Stimulated activated CD4-positive, alpha-beta T cell treated with anti-CD3 and anti-CD28 coated beads, Interleukin-1b, Interleukin-23, amount 100 ng/mL, for 48 hours (primary cell): ENCODE results near the gene SOCS3.

Source experiments
- DNase-seq: peaks from one replicate; pipeline ENCODE4 v3.0.0-alpha.2; 2020

SOCS3 gene

DNA sequence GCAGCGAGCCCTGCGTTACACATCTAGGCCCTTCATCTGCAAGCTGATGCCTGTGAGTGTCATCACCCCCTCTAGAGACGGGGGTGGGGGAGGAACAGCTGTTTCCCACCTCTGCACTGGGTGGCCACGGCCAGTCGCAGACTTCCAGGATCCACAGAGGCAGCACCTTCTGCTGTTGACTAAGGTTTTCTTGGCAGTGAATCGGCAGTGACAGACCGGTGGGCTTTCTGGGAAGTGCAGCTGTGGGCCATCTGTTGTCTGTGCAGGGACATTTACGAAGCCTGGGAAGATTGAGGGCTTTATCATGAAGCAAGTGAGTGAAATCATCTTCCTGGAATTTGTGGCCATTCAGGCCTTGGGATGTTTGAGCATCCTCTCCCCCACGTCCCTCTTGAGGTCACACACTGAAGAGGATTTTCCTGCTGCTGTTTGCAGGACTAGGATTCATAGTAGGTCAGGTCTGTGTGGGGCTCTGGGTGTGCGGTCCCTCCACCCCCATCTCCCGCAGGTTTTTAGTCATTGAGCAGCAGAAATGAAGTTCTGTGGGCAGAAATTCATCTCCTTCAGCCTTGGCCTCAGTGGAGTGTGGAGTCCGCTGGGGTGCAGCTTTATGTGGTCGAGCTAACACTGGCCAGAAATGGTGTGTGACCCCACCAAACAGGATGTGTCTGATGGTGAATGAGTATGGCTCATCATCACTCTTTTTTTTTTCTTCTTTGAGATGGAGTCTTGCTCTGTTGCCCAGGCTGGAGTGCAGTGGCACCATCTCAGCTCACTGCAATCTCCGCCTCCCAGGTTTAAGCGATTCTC lies 30.6 kb upstream of the SOCS3 start:
- DNase-seq, result no peak

DNA sequence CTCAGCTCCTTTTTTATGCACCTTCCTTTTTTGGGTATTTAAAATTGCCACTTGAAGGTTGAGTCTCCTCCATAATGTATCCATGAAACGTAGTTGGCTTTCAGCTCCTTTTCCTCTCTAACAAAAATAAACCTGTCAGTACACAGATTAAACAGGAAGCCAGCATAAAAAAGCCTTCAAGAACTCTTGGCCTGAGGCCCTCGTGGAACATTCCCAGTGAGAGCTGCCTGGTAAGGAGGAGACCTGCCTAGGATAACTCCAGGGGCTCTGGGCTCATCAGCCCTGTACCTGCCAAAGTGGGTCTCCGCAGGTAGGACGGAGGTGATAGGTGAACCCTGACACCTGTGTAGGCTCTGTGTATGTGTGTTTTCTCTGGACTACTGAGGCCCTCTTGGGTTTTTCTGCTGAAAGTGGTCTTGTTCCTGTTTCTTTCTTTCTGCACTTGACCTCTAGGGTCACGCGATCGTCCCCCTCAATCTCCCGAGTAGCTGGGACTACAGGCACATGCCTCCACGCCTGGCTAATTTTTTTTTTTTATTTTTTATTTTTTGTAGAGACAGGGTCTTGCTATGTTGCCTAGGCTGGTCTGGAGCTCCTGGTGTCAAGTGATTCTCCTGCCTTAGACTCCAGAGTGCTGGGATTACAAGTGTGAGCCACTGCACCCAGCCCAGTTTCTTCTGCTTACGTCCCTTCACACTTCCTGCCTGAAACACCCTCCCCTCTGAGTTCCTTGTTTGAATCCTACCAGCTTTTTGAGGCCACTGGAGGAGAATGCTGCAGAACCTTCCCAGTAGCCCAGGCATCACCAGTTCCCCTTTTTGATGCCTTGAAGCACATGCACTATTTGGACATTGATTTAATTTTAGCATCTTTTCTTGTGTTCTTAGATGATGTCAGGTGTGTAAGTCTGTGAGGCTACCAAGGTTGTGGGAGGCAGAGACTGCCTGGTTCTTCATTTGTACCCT lies 28.4 kb upstream of the SOCS3 start:
- DNase-seq, result no peak

DNA sequence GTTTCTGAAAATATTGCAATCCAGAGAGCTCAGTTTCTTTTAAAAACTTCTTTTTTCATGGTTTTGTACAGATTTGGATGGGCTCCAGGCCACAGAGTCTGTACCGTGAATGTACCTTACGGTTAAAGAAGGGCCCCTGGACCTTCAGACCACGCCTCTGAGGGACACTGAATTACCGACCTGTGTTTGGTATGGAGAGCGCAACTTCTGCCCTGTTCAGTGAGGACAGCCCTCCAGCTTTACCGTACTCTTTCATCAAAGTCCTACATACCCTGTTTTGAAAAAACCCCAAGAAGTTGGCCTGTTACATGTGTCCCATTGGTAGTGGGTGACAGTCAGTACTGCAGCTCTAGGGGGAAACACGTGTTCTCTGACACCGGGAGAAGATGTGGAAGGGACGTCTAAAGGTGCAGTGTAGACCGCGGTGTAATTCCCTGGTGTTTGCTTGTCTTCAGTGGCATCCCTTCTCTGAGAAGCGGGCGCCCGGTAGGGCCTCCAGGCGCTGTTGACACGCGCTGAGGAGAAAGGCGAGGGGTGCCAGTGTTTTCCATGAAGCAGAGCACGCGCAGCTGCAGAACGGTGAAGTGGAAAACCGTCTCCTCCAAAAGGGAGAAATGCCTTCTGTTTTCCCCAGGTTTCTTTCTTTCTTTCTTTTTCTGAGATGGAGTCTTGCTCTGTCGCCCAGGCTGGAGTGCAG lies 24.8 kb upstream of the SOCS3 start:
- DNase-seq, result no peak

DNA sequence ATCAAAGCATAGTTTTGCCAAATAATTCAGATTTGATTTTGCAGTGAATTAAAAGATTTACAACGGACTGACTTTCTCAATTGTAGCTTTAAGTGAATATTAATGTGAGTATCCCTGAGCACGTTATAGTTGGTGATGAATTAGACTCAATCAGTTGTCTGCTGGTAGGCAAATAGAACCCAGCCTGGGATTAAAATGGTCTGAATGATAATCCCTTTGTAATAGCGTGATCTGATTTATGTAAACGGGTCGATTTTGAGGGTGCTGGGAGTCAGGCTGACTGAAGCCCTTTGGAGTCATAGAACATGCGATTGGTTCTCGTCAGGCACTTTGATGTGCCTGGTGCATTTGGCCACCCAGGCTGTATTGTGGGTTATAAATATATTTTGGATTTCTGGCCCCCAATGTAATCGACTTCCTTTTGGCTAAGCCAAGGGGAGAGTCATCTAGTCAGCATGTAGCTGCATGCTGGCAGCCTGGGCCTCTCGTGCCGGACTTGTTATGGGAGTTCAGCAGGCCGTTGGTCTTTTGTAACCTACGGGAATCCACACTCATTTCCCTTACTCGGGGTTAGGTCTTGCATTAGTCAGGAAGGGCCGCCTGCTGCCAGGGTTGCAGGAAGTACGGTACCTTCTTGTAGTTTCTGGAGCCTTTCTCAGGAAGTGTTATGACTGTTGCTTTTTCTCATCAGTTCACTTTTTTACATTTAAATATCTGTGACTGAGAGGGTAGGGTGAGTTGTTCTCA lies 24.0 kb upstream of the SOCS3 start:
- peak; percentile 88 for DNase-seq

DNA sequence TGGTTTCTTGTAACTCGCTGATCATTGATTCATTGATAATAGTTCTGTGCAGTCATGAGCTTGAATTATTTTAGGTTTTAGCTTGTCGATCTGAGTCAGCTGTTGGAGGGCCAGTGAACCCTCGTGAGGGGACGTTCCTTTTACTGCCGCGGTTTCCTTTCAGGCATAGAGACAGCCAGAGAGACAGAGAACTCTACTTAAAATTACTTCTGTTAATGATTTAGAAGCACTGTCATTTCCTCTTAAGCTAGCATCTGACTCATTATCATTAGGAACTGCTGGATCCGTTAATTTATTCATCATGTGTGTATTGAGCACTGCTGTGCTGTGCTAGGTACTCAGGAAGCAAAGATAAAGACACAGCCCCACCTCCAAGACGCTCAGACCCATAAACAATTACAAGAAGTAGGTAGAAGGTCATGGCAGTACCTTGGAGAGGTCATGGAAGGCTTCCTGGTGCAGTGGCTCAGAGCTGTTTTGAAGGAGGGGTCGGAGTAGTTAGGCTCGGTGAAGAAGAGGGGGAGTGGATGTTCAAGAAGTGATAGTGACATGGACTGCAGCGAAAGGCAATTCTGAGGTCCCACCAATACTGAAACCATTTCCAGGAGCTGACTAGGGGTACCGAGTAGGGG lies 21.8 kb upstream of the SOCS3 start:
- peak; percentile 73 for DNase-seq

DNA sequence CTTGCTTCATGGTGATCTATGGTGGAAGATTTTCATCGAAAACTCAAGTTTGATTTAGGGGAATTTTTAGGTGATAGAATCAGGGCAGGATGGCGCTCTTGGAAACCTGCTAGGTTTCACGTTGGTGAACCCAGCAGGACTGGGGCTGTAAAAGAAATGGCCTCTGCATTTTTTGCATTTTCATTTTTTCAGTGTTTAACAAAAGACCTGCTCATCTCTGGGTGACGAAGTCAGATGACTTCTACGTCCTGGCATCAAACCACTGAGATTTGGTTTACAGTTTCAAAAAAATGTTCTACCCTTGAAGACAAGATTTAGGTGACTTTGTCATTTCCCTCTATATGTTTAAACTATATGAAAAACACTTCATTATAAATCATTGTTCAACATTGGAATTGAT lies 20.5 kb upstream of the SOCS3 start:
- no peak for DNase-seq

DNA sequence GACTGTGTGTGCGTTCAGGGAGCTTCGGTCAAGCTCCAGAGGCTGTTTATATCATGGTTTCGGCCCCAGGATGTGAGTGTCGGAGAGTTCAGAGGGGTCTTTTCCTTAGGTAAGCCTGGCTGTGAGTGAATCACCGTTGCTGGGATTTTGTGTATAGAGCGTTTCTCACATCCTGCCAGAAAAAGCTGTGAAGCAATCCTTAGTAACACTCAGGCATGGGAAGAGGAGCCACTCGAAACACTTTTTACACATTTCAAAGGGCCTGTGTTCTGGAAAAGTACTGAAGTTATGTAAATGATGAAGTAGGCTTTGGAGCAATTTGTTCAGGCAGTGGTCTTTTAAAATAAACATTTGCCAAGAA lies 19.2 kb upstream of the SOCS3 start:
- no peak for DNase-seq

DNA sequence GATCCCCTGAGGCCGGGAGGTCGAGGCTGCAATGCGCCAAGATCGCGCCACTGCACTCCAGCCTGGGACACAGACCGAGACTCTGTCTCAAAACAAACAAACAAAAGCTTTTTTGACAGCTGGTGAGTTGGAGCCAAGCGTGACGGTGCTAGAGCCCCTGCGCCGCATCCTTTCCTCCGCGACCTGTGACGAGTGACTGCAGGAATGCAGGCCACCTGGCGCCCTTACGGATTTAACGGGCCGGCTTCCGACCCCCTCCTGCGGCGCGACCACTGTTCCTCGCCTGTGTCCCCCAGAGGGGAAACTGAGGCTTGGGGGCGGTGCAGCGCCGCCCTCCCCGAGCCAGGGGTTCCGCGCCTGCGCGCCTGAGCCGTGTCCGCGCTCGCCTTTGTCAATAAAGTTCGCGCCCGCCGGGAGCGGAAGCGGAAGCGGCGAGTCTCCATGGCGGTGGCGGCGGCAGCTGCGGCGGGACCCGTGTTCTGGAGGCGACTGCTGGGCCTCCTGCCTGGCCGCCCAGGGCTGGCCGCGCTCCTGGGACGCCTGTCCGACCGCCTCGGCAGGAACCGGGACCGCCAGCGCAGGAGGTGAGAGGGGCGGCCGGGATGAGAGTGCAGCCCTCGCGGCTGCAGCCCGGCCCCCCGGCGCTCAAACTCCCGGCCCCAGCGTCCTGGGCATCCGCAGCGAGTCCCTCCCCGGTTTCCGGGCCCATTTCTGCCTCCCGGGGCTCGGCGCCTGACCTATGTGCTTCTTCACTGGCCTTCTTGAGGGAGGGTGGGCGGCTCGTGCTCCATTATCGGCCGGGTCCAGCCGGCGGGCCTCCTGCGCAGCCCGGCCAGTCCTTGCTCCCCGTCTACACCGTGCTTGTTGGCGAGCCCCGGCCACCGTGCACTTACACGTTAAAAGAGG lies 18.6 kb upstream of the SOCS3 start, which contains the start of gene PGS1:
Gene PGS1, plus strand, starts transcription at position 425 of the 906 bp plus-strand sequence. Its CDS starts 17 bp downstream, at position 442.
- peak; percentile 78 for DNase-seq

DNA sequence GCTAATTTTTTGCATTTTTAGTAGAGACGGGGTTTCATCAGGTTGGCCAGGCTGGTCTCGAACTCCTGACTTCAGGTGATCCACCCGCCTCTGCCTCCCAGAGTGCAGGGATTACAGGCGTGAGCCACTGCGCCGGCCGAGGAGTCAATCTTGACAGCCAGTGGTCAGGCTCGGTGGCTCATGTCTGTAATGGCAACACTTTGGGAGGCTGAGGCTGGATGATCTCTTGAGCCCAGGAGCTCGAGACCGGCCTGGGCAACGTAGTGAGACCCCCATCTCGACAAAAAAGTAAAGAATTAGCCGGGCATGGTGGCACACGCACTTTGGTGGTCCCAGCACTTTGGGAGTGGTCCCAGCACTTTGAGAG lies 18.0 kb upstream of the SOCS3 start:
- DNase-seq, result no peak

DNA sequence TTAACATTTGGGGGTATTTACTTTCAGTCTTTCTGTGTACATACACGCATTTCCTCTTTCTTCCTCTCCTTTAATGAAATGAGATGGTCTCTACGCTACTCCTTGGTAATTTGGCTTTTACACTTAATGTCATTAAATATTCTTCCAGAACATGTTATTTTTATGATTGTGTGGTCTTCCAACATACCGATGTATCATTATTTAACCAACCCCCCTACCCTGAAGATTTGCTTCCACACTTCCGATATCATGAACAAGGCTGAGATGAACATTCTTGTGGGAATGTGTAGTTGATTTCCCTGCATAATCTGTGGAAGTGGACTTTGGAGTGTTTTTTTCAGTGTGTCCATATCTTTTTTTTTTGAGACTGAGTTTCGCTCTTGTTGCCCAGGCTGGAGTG lies 16.3 kb upstream of the SOCS3 start:
- no peak for DNase-seq

DNA sequence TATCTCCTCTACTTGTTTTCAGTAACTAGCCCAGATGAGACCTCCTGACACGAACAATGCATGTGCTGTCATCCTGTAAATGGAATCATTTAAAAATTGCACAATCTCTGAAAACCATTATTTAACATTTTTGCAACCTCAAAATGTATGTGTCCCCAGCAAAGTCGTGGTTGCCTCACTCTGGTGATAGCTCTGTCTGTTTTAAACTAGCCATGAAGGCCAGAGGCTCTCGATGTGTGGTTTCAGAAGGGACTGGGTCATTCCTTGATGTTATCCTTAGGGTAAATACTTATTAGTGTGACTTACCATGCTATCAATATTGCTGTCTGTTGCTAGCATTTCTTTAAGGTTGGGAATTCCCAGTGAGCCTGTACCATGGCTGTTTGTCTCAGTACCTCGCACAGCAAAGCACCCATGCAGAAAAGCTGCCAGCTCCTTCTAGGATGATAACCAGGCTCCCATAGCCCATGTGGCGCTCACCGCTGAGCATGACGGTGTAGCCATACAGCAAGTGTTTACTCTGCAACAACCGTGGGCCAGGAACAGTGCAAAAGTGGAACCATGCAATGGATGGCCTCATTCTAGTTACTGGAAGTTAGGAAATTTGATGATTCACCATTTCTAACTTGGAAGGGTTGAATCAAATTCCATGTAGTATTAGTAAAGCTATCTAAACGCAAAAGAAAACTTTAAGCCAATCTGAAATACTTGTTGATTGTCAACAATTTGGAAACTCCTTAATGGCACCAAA lies 15.7 kb upstream of the SOCS3 start:
- DNase-seq, result no peak

DNA sequence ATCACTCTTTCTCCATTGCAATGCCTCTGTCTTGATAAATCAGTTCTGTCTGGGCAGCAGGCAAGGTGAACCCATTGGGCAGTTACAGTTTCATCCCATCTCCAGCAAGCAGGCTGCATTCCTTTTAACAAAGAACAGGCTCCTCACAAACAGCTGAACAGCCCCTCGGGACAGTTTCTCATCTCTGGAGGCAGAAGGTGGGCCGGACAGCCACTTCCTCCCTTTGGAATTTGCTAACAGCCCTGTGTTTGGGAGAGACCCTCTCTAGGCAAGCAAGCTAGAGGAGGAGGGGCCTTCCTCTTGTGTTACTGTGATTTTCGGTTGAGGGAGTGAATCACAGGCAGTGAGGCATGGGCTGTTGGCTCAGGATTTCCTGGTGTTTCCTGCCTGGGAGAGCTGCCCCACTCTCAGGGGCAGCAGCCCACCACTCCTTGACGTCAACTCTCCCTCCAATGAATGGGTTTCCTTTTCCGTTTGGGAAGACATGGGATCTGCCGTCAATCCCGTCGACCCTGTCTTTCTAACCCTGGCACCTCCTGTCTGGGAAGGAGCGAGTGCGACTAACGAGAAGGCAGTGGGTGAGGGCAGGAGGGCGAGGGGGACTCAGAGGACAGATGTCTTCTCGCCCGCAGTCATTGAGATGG lies 14.9 kb upstream of the SOCS3 start:
- DNase-seq, result no peak

DNA sequence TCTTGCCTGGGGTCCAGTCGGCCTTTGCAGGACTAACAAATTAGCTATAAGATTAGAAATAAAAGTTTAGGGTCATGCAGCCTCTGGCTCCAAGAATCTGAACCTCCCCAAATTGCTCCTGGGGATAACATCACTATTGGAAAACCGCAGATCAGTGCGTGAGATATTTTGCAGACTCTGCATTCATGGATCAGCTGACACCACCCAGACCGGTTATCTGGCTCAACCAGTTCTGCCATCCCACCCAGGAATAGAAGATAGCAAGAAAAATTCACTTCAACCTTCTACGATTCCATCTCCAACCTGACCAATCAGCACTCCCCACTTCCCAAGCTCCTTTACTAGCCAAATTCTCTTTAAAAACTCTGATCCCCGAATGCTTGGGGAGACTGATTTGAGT lies 14.3 kb upstream of the SOCS3 start:
- no peak for DNase-seq

DNA sequence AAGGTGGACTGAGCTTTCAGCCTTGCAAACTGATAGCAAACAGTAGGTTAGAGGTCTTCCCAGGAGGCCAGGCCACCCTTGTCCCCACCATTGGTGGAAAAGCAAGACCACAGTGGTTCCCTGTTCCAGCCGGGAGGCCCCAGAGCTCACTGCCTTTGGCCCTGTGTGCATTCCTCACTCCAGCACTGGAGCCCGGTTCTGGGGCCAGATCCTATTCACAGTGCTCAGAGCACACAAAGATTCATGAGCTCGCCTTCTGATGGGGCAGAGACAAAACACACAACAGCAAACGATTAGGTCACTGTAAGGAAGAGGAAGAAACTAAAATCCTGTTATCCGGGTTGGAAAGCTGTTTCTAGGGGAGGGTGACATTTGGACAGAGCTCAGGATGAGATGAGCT lies 13.0 kb upstream of the SOCS3 start:
- no peak for DNase-seq

DNA sequence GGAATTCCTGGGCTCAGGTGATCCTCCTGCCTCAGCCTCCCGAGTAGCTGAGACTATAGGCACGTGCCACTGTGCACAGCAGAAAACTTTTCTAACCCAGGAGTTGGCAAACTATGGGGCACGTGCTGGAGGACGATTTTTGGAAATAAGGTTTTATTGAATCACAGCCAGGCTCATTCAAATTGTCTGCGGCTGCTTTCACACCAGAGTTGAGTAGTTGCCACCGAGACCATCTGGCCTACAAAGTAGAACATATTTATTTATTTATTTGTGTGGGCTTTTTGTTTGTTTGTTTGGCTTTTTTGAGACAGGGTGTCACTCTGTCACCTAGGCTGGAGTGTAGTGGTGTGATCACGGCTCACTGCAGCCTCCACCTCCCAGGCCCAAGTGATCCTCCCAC lies 11.2 kb upstream of the SOCS3 start:
- DNase-seq, result no peak

DNA sequence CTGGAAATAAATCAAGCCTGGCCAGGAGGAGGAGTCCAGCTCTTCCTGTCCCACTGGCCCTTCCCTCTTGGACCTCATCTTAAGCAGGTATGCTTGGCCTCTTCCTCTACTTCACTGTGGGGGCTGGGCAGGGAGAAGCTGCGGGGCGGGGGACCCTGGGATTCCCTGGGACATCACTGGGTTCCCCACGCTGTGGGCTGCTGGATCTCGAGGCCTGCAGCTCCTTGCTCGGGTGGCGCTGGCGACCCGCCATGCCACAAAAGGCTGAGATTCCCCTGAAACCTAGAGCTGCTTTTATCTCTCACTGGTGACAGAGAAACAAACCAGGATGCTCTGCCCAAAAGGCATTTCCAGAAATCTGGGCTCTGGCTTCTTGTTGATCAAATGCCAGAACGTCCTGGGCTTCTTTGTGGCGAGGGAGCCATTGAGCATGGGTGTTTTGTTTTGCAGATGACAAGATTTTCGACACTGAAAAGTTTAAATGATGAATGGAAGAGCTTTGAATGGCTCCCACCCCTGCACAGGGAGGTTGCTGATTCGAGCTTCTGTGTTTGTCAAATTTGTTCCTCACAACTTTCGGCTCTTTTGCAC lies 10.0 kb upstream of the SOCS3 start:
- DNase-seq, result no peak

DNA sequence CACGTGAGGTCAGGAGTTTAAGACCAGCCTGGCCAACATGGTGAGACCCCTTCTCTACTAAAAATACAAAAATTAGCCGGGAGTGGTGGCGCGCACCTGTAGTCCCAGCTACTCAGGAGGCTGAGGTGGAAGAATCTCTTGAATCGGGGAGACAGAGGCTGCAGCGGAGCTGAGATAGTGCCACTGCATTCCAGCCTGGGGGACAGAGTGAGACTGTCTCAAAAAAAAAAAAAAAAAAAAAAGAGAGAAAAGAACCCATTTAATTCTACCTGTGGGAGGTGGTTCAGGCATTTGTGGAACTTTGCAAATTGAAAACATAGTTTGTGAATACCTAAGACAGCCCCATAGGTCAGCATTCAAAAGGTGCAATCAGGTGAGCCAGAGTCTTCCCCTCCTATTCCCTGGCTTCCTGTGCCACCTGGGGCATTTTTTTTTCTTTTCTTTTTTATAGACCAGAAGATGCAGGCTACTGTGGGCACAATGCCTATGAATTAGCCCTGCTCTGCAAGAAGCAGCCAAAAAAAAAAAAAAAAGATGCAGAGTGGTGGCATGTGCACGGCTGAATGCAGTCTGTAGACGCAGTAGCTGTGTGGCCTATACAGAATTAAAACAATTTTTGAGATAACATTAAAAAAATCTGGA lies 9.1 kb upstream of the SOCS3 start:
- DNase-seq, result no peak

DNA sequence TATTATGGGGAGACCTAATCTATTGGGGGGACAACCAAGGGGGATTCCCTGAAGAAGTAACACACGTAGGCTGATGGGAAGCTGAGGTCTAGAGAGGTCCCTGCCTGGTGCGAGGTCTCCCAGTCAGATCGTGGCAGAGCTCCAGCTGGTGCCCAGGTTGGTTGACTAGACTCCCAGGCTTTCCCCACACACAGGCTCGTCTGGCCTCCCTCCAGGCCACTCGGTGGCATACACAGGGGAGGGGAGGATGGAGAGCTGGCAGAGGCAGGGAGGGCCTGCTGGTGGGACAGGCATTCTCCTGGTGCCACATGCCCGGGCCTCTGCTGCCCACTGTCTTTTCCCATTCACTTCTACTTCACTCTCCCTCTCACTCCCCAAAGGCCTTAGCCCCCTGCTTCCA lies 8.5 kb upstream of the SOCS3 start:
- DNase-seq, result no peak

DNA sequence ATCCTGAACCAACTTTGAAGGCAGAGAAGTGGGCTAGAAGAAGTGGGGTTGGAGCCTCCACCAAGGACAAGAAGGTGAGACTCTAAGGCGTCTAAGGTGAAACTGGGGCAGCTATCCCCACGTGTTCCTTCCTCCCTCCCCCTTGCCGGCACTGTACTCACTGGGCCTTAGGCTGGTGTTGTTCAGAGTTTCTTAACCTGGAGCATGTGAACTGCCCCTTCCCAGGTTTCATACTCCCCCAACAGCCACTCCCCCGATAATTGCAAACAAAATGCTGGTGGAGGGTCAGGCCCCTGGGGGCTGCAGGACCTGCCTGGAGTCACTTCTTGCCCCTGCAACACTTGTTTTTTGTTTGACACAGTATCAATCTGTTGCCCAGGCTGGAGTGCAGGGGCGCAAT lies 7.3 kb upstream of the SOCS3 start:
- no peak for DNase-seq
